Measurements from ENCODE around the gene CTIF. TPM values are rescaled to one million over a fixed set of nuclear protein-coding genes. Genes with fewer than 3 reads are reported as not detected.

The CTIF gene
- 9.6 and 14.4 TPM in 2 replicates for total RNA-seq (2014; rRNA removed; shearing (Covaris generic))
- polyA plus RNA-seq (2016; fragmentation: Nextera tagmentation; extraction: Ambion mirVana) = 6.3 and 8.6 TPM in 2 replicates
- long read RNA-seq, partial matches to known transcripts = 0 of 1 reads
- long read RNA-seq, other reads (novel, unspliced or antisense) = 1 of 1 reads

DNA sequence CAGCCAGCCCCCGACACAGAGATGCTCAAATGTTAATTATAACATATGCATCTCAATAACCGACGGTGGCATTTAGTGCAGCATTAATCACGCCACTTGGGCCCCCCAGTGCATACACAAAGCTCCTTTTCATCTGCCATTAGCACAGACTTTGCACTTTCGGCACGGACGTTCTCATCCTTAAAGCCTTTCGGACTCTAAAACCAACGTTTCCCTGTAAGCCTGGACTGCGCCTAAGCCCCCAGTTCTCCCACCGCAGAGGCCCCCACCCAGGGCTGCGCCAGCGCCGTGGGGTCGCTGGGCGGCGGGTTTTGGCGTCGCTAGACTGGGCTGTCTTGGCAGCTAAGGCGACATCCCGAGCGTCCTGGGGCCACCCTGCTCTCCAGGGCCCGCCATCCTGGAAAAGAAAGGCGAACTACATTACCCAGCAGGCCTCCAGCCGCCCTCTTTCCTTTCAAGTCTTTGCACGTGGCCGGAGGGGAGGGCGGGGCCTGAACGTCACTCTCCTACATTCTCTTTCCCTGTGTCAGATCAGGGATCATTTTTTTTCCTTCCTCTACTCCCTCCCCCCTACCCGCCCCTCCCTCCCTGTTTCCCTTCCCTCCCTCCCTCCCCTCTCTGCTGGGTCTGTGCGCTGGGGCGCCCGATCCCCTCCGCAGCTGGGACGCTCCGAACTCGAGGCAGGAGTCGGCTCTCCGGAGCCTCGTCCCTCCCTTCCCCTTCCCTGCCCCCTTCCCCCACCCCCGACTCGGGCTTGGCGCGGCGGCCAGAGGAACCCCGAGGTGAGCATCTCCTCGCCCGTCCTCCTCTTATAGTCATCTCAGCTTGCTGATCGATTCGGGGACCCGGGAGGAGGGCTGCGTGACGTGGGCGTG lies at the start of gene CTIF:
Gene CTIF (plus strand): TSS at position 501 of the 875 bp plus-strand sequence. CDS start 80,535 bp downstream, outside the sequence.
- H3K27ac ChIP-seq (ENCODE audit: low read depth) = peak within 1 kb of the TSS; percentile 99
- H3K27ac Mint-ChIP-seq = no peak within 1 kb of the TSS

More for the DNA sequence above, at the start of gene CTIF:
- peaks cover 12% of the 10 kb centered on the region for H4K20me1 ChIP-seq (replicated peaks; ENCODE audit: insufficient read depth)
- Mint-ChIP-seq H3K4me1 (peaks cover 35% of the 10 kb centered on the region), H3K9me3 (no peaks in the 10 kb centered on the region; the same call in 2 of the 3 replicates), H3K27me3 (ENCODE audit: insufficient read depth, low read depth, poor library complexity) (peaks cover 22% of the 10 kb centered on the region), H3K36me3 (ENCODE audit: low read depth) (peaks cover 4% of the 10 kb centered on the region; the same call in 1 of the 3 replicates), H3K4me3 (peak within 1 kb of the TSS; percentile 82)
- DNase-seq (ENCODE audit: low spot score) (peak; percentile 99), ATAC-seq (peak; percentile 67)
- peaks cover 16% of the 10 kb centered on the region for H3K79me2 ChIP-seq (replicated peaks; ENCODE audit: insufficient read depth)
- H3K27me3 ChIP-seq (ENCODE audit: insufficient read depth) = peaks cover 19% of the 10 kb centered on the region
- H3K4me2 ChIP-seq = peak within 1 kb of the TSS; percentile 98
- H3F3A ChIP-seq (replicated peaks; ENCODE audit: low read depth) = peaks cover 24% of the 10 kb centered on the region
- peaks cover under 1% of the 10 kb centered on the region; the same call in 1 of the 2 replicates for H3K9me2 ChIP-seq (ENCODE audit: insufficient read depth)
- H3K36me3 ChIP-seq (ENCODE audit: insufficient read depth) = no peaks in the 10 kb centered on the region
- peak within 1 kb of the TSS; percentile 94 for H3K4me3 ChIP-seq
- peak within 1 kb of the TSS; percentile 96 for H2AFZ ChIP-seq
- peak; percentile 79 for TF ChIP-seq CREB1 (CRISPR knock-in tag; IDR thresholded peaks at IDR 0.05; ENCODE audit: low read depth)
- TF ChIP-seq, protein P1, sequence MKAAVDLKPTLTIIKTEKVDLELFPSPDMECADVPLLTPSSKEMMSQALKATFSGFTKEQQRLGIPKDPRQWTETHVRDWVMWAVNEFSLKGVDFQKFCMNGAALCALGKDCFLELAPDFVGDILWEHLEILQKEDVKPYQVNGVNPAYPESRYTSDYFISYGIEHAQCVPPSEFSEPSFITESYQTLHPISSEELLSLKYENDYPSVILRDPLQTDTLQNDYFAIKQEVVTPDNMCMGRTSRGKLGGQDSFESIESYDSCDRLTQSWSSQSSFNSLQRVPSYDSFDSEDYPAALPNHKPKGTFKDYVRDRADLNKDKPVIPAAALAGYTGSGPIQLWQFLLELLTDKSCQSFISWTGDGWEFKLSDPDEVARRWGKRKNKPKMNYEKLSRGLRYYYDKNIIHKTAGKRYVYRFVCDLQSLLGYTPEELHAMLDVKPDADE (IDR thresholded peaks at IDR 0.05) = peak; percentile 84
- TF ChIP-seq EZH2phosphoT487 (IDR thresholded peaks at IDR 0.05; ENCODE audit: unreplicated experiment) = no peak
- TF ChIP-seq, protein P2, sequence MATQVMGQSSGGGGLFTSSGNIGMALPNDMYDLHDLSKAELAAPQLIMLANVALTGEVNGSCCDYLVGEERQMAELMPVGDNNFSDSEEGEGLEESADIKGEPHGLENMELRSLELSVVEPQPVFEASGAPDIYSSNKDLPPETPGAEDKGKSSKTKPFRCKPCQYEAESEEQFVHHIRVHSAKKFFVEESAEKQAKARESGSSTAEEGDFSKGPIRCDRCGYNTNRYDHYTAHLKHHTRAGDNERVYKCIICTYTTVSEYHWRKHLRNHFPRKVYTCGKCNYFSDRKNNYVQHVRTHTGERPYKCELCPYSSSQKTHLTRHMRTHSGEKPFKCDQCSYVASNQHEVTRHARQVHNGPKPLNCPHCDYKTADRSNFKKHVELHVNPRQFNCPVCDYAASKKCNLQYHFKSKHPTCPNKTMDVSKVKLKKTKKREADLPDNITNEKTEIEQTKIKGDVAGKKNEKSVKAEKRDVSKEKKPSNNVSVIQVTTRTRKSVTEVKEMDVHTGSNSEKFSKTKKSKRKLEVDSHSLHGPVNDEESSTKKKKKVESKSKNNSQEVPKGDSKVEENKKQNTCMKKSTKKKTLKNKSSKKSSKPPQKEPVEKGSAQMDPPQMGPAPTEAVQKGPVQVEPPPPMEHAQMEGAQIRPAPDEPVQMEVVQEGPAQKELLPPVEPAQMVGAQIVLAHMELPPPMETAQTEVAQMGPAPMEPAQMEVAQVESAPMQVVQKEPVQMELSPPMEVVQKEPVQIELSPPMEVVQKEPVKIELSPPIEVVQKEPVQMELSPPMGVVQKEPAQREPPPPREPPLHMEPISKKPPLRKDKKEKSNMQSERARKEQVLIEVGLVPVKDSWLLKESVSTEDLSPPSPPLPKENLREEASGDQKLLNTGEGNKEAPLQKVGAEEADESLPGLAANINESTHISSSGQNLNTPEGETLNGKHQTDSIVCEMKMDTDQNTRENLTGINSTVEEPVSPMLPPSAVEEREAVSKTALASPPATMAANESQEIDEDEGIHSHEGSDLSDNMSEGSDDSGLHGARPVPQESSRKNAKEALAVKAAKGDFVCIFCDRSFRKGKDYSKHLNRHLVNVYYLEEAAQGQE (IDR thresholded peaks at IDR 0.05; ENCODE audit: unreplicated experiment) = no peak
- TF ChIP-seq JUNB (IDR thresholded peaks at IDR 0.05; ENCODE audit: unreplicated experiment) = no peak
- peak; percentile 54; the same call in 1 of the 2 replicates for TF ChIP-seq POLR2AphosphoS5 (IDR thresholded peaks at IDR 0.05; ENCODE audit: low read depth)
- TF ChIP-seq, protein P3, sequence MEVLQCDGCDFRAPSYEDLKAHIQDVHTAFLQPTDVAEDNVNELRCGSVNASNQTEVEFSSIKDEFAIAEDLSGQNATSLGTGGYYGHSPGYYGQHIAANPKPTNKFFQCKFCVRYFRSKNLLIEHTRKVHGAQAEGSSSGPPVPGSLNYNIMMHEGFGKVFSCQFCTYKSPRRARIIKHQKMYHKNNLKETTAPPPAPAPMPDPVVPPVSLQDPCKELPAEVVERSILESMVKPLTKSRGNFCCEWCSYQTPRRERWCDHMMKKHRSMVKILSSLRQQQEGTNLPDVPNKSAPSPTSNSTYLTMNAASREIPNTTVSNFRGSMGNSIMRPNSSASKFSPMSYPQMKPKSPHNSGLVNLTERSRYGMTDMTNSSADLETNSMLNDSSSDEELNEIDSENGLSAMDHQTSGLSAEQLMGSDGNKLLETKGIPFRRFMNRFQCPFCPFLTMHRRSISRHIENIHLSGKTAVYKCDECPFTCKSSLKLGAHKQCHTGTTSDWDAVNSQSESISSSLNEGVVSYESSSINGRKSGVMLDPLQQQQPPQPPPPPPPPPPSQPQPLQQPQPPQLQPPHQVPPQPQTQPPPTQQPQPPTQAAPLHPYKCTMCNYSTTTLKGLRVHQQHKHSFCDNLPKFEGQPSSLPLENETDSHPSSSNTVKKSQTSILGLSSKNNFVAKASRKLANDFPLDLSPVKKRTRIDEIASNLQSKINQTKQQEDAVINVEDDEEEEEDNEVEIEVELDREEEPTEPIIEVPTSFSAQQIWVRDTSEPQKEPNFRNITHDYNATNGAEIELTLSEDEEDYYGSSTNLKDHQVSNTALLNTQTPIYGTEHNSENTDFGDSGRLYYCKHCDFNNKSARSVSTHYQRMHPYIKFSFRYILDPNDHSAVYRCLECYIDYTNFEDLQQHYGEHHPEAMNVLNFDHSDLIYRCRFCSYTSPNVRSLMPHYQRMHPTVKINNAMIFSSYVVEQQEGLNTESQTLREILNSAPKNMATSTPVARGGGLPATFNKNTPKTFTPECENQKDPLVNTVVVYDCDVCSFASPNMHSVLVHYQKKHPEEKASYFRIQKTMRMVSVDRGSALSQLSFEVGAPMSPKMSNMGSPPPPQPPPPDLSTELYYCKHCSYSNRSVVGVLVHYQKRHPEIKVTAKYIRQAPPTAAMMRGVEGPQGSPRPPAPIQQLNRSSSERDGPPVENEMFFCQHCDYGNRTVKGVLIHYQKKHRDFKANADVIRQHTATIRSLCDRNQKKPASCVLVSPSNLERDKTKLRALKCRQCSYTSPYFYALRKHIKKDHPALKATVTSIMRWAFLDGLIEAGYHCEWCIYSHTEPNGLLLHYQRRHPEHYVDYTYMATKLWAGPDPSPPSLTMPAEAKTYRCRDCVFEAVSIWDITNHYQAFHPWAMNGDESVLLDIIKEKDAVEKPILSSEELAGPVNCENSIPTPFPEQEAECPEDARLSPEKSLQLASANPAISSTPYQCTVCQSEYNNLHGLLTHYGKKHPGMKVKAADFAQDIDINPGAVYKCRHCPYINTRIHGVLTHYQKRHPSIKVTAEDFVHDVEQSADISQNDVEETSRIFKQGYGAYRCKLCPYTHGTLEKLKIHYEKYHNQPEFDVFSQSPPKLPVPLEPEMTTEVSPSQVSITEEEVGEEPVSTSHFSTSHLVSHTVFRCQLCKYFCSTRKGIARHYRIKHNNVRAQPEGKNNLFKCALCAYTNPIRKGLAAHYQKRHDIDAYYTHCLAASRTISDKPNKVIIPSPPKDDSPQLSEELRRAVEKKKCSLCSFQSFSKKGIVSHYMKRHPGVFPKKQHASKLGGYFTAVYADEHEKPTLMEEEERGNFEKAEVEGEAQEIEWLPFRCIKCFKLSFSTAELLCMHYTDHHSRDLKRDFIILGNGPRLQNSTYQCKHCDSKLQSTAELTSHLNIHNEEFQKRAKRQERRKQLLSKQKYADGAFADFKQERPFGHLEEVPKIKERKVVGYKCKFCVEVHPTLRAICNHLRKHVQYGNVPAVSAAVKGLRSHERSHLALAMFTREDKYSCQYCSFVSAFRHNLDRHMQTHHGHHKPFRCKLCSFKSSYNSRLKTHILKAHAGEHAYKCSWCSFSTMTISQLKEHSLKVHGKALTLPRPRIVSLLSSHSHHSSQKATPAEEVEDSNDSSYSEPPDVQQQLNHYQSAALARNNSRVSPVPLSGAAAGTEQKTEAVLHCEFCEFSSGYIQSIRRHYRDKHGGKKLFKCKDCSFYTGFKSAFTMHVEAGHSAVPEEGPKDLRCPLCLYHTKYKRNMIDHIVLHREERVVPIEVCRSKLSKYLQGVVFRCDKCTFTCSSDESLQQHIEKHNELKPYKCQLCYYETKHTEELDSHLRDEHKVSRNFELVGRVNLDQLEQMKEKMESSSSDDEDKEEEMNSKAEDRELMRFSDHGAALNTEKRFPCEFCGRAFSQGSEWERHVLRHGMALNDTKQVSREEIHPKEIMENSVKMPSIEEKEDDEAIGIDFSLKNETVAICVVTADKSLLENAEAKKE (CRISPR knock-in tag; IDR thresholded peaks at IDR 0.05) = no peak
- 0 out of 2 replicates have a peak, but pooled peaks have one; percentile 11 for TF ChIP-seq NANOG (IDR thresholded peaks at IDR 0.05; ENCODE audit: borderline replicate concordance)
- no peak for TF ChIP-seq EZH2 (IDR thresholded peaks at IDR 0.05; ENCODE audit: low read depth, unreplicated experiment)
- TF ChIP-seq ZNF331 (CRISPR knock-in tag; IDR thresholded peaks at IDR 0.05; ENCODE audit: low read depth) = no peak
- peaks cover 31% of the 10 kb centered on the region for H3K4me1 ChIP-seq (ENCODE audit: insufficient read depth)
